Mesenteric fat pad (tissue), 1 donor: ENCODE measurements around the gene MED20. TPM values are rescaled to one million over a fixed set of nuclear protein-coding genes. Genes with fewer than 3 reads are reported as not detected.

Experiments
- DNase-seq: peaks from one replicate; pipeline ENCODE4 v3.0.0-alpha.2; 2020; ENCODE audit warnings: low spot score
- total RNA-seq: library from RNA; stranded (reverse); fragmentation: NEBNext Ultra II Directional; extraction: Animal tissue kit (Norgen Biotek cat#: 25700); gene quantifications from one replicate; pipeline ENCODE4 v1.2.1, GENCODE V29; 2021
- donor health status: DM: yes; HTN: yes; CAD: no.

The MED20 gene
- total RNA-seq, 1 donor from 2014 or later: 16.5 TPM

DNA sequence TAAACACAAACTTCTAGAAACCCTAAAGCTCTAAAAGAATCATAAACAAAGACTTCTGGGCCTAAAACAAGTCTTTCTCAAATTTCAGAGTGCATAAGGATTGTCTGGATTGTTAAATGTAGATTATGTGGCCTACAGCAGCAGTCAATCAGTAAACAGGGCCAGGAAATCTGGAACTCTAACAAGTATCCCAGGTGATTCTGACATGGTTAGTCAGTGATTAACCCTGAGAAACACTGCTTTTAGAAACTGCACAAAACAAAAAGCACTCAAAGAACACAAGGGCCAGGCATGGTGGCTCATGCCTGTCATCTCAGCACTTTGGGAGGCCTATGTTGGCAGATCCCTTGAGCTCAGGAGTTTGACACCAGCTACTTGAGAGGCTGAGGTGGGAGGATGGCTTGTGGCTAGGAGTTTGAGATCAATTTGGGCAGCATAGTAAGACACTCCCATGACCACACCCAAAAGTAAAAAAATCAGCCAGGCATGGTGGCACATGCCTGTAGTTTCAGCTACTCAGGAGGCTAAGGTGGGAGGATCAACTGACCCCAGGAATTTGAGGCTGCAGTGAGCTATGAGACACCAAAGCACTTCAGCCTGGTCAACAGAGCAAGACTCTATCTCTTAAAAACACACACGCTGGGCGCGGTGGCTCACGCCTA, 5.9 kb downstream of the MED20 start:
- DNase-seq: no peak

DNA sequence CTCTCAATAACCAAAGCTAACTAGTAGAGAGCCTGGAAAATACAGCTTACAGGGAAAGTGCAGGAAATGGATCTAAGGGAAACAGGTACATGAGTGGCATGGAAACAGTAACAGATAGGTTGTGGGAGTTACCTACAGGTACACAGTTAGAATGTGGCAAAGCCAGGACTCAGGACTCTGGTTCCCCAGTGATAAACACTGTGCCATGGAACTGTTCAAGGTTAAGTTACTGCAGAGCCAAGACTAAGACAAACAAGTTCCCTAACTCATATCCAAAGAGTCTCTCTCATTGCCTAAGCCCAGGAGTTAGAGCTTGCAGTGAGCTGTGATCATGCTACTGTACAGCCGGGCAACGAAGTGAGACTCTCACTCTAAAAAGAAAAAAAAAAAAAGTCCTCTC, 6.6 kb downstream of the MED20 start:
- no peak for DNase-seq

- DNase-seq: no peak
These were observed 11.2 kb downstream of the MED20 start for GRCh38 chr6:41909727-41910126.

- DNase-seq: no peak
These were observed 18.9 kb downstream of the MED20 start for GRCh38 chr6:41901882-41902519.

GRCh38 chr6:41900861-41901260, 20.1 kb downstream of the MED20 start:
- DNase-seq: no peak

DNA sequence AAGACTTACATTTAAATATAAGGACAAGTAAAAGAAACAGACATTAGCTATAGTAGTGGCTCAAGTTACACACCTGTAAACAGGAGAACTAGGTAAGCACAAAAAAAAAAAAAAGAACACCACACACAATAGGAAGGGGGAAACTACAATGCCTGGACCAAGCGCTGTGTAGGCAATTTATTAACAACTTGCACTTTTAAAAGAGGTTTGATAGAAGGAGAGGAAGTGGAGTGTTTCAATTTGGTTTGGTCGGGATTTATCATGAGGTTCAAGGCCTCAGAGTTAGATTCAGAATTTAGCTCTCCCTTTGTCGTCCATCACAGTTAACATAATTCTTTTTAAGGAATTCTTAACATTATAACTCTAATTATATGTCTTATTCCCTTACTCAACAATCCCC, 24.7 kb downstream of the MED20 start:
- DNase-seq: no peak

DNA sequence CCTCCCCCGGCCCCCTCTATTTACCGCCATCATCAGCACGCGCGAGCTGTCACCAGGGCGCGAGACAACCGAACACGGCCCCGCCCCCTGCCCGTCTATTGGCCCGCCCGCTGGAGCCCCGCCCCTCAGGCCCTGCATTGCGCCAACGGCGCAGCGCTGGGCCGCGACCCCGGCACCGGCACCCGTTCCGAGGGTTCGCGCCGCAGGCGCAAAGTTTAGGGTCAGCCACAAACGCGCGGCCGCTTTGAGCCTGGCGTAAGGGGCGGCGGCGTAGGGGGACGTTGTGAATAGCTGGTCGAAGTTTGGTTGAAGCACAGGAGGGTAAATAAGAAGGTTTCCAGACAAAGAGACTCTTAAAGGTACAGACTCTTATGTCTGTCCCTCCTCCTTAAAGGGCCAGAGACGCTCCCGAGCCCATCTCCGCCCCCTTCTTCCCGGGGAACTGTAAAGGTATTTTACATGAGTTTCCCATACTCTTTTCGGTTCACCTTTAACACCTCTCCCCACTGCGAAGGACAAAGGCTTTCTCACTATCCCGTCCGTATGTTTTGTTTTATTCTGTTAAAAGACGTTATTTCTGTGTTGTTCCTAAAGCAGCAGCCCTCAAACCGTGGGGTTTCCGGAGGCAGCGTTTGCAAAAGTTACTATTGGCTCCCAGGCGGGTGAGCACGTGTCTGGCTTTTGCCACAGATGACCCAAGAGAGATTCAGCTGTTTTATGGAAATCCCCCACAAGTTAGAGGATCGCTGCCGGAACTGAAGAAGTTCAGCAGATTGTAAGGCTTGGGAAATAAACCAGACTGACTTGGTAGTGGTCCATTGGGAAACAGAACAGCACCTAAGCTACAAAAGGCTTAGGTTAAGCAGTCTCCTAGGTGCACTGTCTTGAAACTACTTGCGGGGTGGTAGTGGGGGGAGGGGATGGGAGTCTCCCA, 25.4 kb downstream of the MED20 start, which contains the start of gene USP49:
USP49 (minus strand) TSS at position 76 of the 934 bp plus-strand sequence. CDS start 88,392 bp downstream, outside the sequence.
- DNase-seq: peak; percentile 96

GRCh38 chr6:41894366-41895299, 26.3 kb downstream of the MED20 start:
- DNase-seq: no peak

DNA sequence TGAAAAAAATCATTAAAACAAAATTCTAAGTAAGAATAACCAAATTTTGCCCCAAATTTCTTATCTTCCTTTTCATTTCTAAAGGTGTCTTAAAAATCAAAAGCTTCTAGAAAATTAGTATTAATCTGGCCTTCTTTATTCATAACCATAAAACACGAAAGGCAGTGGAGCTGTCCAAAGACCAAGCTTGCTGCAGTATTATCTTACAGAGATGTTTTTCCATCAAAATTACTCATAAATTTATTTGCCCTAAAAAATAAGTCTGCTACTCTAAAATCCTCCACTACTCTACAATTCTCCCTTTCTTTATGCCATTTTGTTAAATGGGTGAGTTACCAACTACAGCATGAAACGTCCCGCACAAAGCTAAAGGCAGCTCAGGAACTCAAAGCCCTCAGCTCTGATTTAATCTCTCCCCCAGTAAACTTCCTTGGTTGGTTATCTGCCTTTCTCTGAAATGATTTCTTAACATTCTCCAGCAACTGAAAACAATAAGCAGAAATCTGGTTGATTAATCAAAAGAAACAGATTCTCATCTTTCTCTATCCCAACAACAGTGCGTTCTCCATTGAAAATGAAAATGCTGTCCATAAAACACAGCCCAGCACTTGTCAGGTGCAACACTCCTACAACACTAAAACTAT, 27.9 kb downstream of the MED20 start:
- DNase-seq: no peak

DNA sequence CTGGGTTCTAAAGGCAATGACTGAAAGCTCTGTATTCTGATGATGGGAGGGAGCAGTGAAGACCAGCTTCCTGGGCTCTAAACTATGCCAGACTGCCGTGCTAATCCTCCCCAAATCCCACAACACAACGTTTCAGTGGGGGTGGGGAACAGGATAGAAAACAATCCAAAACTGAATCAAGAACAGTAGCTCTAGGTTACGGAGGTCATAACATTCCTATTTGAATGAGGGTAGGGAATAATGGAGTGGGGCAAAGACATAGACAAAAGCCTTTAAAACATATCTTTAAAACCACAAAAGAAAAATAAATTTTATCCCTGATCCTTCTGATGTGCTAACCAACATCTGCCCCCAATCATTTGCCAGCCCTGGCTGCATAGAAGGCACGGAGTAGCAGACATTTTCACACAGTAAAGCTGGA, 33.6 kb downstream of the MED20 start:
- no peak for DNase-seq

- no peak for DNase-seq
These were observed 35.0 kb downstream of the MED20 start for GRCh38 chr6:41885930-41886329.

DNA sequence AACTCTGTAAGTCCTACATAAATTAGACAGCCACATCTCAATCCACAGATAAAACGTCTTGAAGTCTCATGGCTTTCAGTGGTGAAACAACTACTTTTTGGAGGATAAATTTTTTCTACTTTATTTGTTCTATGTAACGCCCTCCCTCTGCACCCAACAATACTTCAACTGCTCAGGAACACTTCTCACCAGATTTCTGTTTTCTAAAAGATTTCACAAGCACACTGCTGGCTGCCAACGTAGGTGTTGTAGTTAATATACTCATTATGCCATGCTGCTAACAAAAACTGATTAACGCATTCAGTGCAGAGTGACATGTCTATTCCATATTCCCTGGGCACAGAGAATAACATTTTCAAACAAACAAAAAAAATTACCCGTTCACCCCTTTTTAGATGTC, 36.0 kb downstream of the MED20 start:
- DNase-seq: no peak

GRCh38 chr6:41881506-41881905, 39.4 kb downstream of the MED20 start:
- no peak for DNase-seq

GRCh38 chr6:41878961-41879405, 42.0 kb downstream of the MED20 start:
- no peak for DNase-seq

GRCh38 chr6:41878246-41878645, 42.7 kb downstream of the MED20 start:
- DNase-seq: no peak

DNA sequence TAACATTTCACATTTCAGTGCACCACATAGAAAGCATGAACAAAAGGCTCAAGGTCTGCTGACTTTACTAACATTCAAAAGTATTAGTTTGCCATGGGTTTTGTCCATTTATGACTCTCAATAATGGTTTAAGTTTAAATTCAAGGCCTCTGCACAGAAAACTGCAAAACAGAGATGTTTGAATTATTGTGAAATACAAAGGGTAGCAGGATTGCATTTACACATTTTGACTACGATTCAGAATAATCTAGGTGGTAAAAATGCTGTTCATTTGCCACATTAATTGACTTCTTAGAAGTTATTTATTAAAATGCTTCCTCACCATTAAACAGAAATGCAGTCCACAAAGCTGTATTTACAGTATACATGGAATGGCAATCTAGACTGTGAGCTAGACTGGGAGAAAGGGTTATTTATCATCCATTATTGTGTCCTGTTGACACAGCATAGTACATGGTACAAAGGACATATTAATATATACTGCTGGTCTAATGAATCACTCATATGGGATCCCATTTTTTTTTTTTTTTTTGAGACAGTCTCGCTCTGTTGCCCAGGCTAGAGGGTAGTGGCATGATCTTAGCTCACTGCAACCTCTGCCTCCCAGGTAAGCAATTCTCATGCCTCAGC, 43.8 kb downstream of the MED20 start:
- DNase-seq: no peak

GRCh38 chr6:41874741-41875140, 46.2 kb downstream of the MED20 start:
- no peak for DNase-seq

DNA sequence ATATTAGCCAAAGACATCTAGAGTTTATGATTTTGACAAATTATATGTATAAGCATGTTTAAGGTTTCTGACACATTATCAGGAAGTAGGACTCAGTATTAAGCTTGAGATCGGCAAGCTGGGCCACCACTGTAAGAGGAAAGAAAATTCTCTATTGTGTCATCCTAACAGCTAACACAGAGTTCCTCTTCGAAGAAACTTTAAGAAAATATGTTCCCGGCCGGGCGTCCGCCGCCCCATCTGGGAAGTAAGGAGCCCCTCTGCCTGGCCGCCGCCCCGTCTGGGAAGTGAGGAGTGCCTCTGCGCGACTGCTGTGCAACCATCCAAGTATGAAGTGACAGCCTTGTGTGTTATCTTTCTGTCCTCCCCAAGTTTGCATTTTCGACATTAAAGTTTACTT, 48.8 kb downstream of the MED20 start:
- DNase-seq: no peak

GRCh38 chr6:41871691-41872090, 49.2 kb downstream of the MED20 start:
- no peak for DNase-seq

- no peak for DNase-seq
These were observed 61.6 kb downstream of the MED20 start for GRCh38 chr6:41859356-41859755.
